GM12878 (cell line): ENCODE measurements around the gene CDCA3. TPM values are rescaled to one million over a fixed set of nuclear protein-coding genes. Genes with fewer than 3 reads are reported as not detected.

Experiments used
- ATAC-seq: fragments of 200-7000 bp; cut with Tn5 transposase; 3 replicates; pipeline ENCODE4 v1.9.1; 2020; ENCODE audit warnings: mild to moderate bottlenecking, moderate library complexity
- BruUV-seq: library from RNA; stranded (reverse); fragments of 400-500 nt; replicated peaks from 2 replicates; lab custom pipeline; 2021; lab: Mats Ljungman, UMichigan
- CTCF ChIA-PET: fragments of 300-600 bp; sonication (Branson Sonifier 250); formaldehyde crosslinking; extraction: SDS; loops from one replicate; lab custom pipeline; 2021; ENCODE audit warnings: inconsistent platforms; lab: Yijun Ruan, JAX
- POLR2A ChIA-PET: fragments of 350-600 bp; formaldehyde crosslinking; extraction: SDS; loops from one replicate; lab custom pipeline; 2021; ENCODE audit warnings: inconsistent platforms; lab: Charles Lee
- RAD21 ChIA-PET: fragments of 300-600 bp; sonication (Branson Sonifier 250); formaldehyde crosslinking; loops from one replicate; lab custom pipeline; 2023; ENCODE audit warnings: antibody characterized with exemption; ENCODE audit not compliant: unreplicated experiment; lab: Charles Lee
- SMC1A ChIA-PET: fragments of 300-600 bp; sonication (Branson Sonifier 250); formaldehyde crosslinking; loops from one replicate; lab custom pipeline; 2023; ENCODE audit not compliant: unreplicated experiment, uncharacterized antibody; lab: Charles Lee
- DNase-seq: peaks from one replicate; pipeline ENCODE4 v3.0.0-alpha.2; 2011; ENCODE audit warnings: low read depth, low spot score
- FAIRE-seq: peaks from 3 replicates; lab custom pipeline; 2011; peaks lifted over from hg19 to GRCh38; lab: Jason Lieb, UNC
- H2AFZ ChIP-seq: 2 replicates; pipeline ENCODE4 v1.6.0; 2011; ENCODE audit warnings: low read depth, low read length, control low read depth; ENCODE audit not compliant: control insufficient read depth
- H3K27ac ChIP-seq: 2 replicates; pipeline ENCODE4 v1.5.1; 2011; ENCODE audit warnings: control low read depth; ENCODE audit not compliant: control insufficient read depth, insufficient read depth
- H3K27me3 ChIP-seq, 2 experiments: replicated peaks in 1 of 2; 2 replicates each; pipeline versions ENCODE4 v1.6.0 to v1.6.1; 2011; ENCODE audit warnings: low read length in 1 of 2; ENCODE audit not compliant: control insufficient read depth in 2 of 2, insufficient read depth in 2 of 2
- H3K36me3 ChIP-seq, 2 experiments: 2 replicates each; pipeline ENCODE4 v1.5.1; 2011; ENCODE audit warnings: low read length in 1 of 2; ENCODE audit not compliant: control insufficient read depth in 2 of 2, insufficient read depth in 2 of 2
- H3K4me1 ChIP-seq: 2 replicates; pipeline ENCODE4 v1.6.1; 2011; ENCODE audit warnings: mild to moderate bottlenecking, low read length, moderate library complexity, mixed read lengths; ENCODE audit not compliant: control insufficient read depth, insufficient read depth
- H3K4me2 ChIP-seq: 2 replicates; pipeline ENCODE4 v1.6.0; 2011; ENCODE audit warnings: control low read depth; ENCODE audit not compliant: control insufficient read depth, insufficient read depth
- H3K4me3 ChIP-seq: fragments of 200-600 bp; sonication (generic); 2 replicates; pipeline ENCODE4 v1.5.1; 2016
- H3K79me2 ChIP-seq: 2 replicates; pipeline ENCODE4 v1.6.0; 2011; ENCODE audit warnings: low read length; ENCODE audit not compliant: control insufficient read depth, insufficient read depth
- H3K9ac ChIP-seq: 2 replicates; pipeline ENCODE4 v1.8.0; 2011; ENCODE audit warnings: low read length, control low read depth, mixed read lengths; ENCODE audit not compliant: control insufficient read depth, insufficient read depth
- H3K9me3 ChIP-seq: replicated peaks from 3 replicates; pipeline ENCODE4 v1.5.1; 2011; ENCODE audit warnings: mild to moderate bottlenecking, low read length; ENCODE audit not compliant: control insufficient read depth, insufficient read depth
- H4K20me1 ChIP-seq: 2 replicates; pipeline ENCODE4 v1.6.0; 2011; ENCODE audit not compliant: control insufficient read depth, insufficient read depth
- ASH2L ChIP-seq: fragments of 300-600, 200-600 bp; sonication (generic); IDR thresholded peaks from 2 replicates; pipeline ENCODE4 v1.6.1; 2017; ENCODE audit warnings: low read depth, mild to moderate bottlenecking, borderline replicate concordance
- BHLHE40 ChIP-seq, 2 experiments: fragments of 450-650 bp in 1 of 2; IDR thresholded peaks; 2 replicates each; pipeline ENCODE4 v1.6.1; 2011 to 2017; ENCODE audit warnings: low read depth in 2 of 2, borderline replicate concordance in 1 of 2, improper control_type of control experiment in 1 of 2, low read length in 1 of 2, mild to moderate bottlenecking in 1 of 2
- CBX3 ChIP-seq: fragments of 200-600 bp; sonication (generic); IDR thresholded peaks from 2 replicates; pipeline ENCODE4 v1.6.1; 2016; ENCODE audit warnings: low read depth, borderline replicate concordance
- IKZF2 ChIP-seq, 2 experiments: fragments of 450-650 bp; IDR thresholded peaks; 2 replicates each; pipeline ENCODE4 v1.6.1; 2017; ENCODE audit warnings: mild to moderate bottlenecking in 2 of 2, moderate library complexity in 2 of 2
- NFIC ChIP-seq: IDR thresholded peaks from 2 replicates; pipeline ENCODE4 v1.6.1; 2012; ENCODE audit warnings: low read depth, mild to moderate bottlenecking, inconsistent platforms, low read length, moderate library complexity
- NFYB ChIP-seq: IDR thresholded peaks from 2 replicates; pipeline ENCODE4 v1.6.1; 2011; ENCODE audit warnings: low read depth, mild to moderate bottlenecking, low read length, improper control_type of control experiment, moderate library complexity; ENCODE audit not compliant: insufficient read depth
- NKRF ChIP-seq: fragments of 450-650 bp; conservative IDR thresholded peaks from 2 replicates; pipeline ENCODE4 v1.6.1; 2017; ENCODE audit warnings: mild to moderate bottlenecking, moderate library complexity
- RFX5 ChIP-seq: IDR thresholded peaks from 2 replicates; pipeline ENCODE4 v1.6.1; 2011; ENCODE audit warnings: low read depth, low read length, improper control_type of control experiment
- SUPT20H ChIP-seq: IDR thresholded peaks from 2 replicates; pipeline ENCODE4 v1.6.1; 2011; ENCODE audit warnings: low read depth, mild to moderate bottlenecking, low read length, moderate library complexity, borderline replicate concordance; ENCODE audit not compliant: control insufficient read depth
- ZBTB11 ChIP-seq: fragments of 450-650 bp; formaldehyde crosslinking; IDR thresholded peaks from 2 replicates; pipeline ENCODE4 v1.5.0; 2022; ENCODE audit warnings: mild to moderate bottlenecking, missing genetic modification characterization
- WGBS: methylation state at CpG from one replicate; pipeline ENCODE4 v1.1.6; 2016; ENCODE audit warnings: low lambda C conversion rate; ENCODE audit not compliant: insufficient replicate concordance, insufficient coverage; ENCODE audit errors: missing lambda C conversion rate; 5-methylcytosine and 5-hydroxymethylcytosine counted together
- in situ Hi-C: fragments of 300-500 bp; cut with MboI; formaldehyde crosslinking; loops from 9 replicates; pipeline ENCODE4 v1.14.3; 2018; ENCODE audit warnings: mixed read lengths
- intact Hi-C: fragments of 100-400 bp; cut with micrococcal nuclease; formaldehyde crosslinking; loops from one replicate; pipeline ENCODE4 v1.14.2; 2022; ENCODE audit not compliant: unreplicated experiment
- polyA plus RNA-seq, 11 experiments: library from polyadenylated mRNA; depleted of rRNA in 4 of 11; unstranded in 6 of 11; stranded (reverse) in 5 of 11; fragments of >200 nt; fragmentation: Nextera tagmentation in 4 of 11; fragmentation: Illumina TruSeq in 1 of 11; extraction: Ambion mirVana in 4 of 11; extraction: Trizol in 1 of 11; gene quantifications; 1 replicate in 1 of 11; 2 replicates in 10 of 11; pipeline versions ENCODE4 v1.2.1 to v1.2.3, GENCODE V29; 2011 to 2016; ENCODE audit warnings: inconsistent platforms in 2 of 11, missing spikeins in 2 of 11, low read depth in 1 of 11
- total RNA-seq, 4 experiments: library from RNA; depleted of rRNA in 3 of 4; stranded (reverse); fragments of >200 nt in 3 of 4; fragmentation: Illumina TruSeq in 1 of 4; extraction: Trizol in 1 of 4; gene quantifications; 2 replicates each; pipeline versions ENCODE4 v1.2.1 to v1.2.3, GENCODE V29; 2013 to 2021
- TF ChIP-seq, protein P1 (sequence below): fragments of 450-650 bp; IDR thresholded peaks from 2 replicates; pipeline ENCODE4 v1.6.1; 2017; ENCODE audit warnings: mild to moderate bottlenecking, low read depth, inconsistent platforms; ENCODE audit not compliant: poor library complexity, severe bottlenecking
- TF ChIP-seq, protein P2 (sequence below): IDR thresholded peaks from 2 replicates; pipeline ENCODE4 v1.6.1; 2012; ENCODE audit warnings: mild to moderate bottlenecking, low read depth, low read length

Gene CDCA3
- total and polyA plus RNA-seq, 10 of the 15 experiments (the other 5 are each of a cell fraction or from before 2014, with no cell fraction given): 34.5 to 148 (median 97.4) TPM

- Histone ChIP-seq H3K79me2 (no peaks in the 10 kb centered on the region), H3K36me3 (no peaks in the 10 kb centered on the region), H4K20me1 (no peaks in the 10 kb centered on the region), H3K27ac (no peak overlapping the region), H3K4me2 (no peak overlapping the region), H3K27me3 (peaks cover 2 to 4% of the 10 kb centered on the region in 2 experiments; a peak in 3 of 4 replicates), H3K4me3 (no peak overlapping the region), H3K9me3 (no peaks in the 10 kb centered on the region), H3K4me1 (peaks cover 4% of the 10 kb centered on the region; the same call in 1 of the 2 replicates), H3K9ac (no peak overlapping the region), H2AFZ (no peak overlapping the region)
- no peak for DNase-seq
- CTCF ChIA-PET: interaction anchor here (0.8 kb wide), 1 partner anchor 8 kb away, joined by 3 read pairs; no protein-coding TSS in a partner anchor
- POLR2A ChIA-PET: interaction anchor here (0.6 to 0.9 kb wide), 2 partner anchors 19 to 36 kb away, joined by 3 to 4 read pairs; no protein-coding TSS in a partner anchor
- in situ Hi-C loops (no loop called here), intact Hi-C loops (no loop called here)
- FAIRE-seq: no peak
- BruUV-seq: no TSS peak
- WGBS: 2% methylated on average over 3 of the region's 3 CpGs
- ATAC-seq: no peak
- SMC1A ChIA-PET: no interaction called here
- RAD21 ChIA-PET: interaction anchor here (0.8 kb wide), 1 partner anchor 63 kb away, joined by 3 read pairs; the partner anchor contains the start of gene MLF2
- TF ChIP-seq, protein P1, sequence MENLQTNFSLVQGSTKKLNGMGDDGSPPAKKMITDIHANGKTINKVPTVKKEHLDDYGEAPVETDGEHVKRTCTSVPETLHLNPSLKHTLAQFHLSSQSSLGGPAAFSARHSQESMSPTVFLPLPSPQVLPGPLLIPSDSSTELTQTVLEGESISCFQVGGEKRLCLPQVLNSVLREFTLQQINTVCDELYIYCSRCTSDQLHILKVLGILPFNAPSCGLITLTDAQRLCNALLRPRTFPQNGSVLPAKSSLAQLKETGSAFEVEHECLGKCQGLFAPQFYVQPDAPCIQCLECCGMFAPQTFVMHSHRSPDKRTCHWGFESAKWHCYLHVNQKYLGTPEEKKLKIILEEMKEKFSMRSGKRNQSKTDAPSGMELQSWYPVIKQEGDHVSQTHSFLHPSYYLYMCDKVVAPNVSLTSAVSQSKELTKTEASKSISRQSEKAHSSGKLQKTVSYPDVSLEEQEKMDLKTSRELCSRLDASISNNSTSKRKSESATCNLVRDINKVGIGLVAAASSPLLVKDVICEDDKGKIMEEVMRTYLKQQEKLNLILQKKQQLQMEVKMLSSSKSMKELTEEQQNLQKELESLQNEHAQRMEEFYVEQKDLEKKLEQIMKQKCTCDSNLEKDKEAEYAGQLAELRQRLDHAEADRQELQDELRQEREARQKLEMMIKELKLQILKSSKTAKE: no peak
- TF ChIP-seq, protein P2, sequence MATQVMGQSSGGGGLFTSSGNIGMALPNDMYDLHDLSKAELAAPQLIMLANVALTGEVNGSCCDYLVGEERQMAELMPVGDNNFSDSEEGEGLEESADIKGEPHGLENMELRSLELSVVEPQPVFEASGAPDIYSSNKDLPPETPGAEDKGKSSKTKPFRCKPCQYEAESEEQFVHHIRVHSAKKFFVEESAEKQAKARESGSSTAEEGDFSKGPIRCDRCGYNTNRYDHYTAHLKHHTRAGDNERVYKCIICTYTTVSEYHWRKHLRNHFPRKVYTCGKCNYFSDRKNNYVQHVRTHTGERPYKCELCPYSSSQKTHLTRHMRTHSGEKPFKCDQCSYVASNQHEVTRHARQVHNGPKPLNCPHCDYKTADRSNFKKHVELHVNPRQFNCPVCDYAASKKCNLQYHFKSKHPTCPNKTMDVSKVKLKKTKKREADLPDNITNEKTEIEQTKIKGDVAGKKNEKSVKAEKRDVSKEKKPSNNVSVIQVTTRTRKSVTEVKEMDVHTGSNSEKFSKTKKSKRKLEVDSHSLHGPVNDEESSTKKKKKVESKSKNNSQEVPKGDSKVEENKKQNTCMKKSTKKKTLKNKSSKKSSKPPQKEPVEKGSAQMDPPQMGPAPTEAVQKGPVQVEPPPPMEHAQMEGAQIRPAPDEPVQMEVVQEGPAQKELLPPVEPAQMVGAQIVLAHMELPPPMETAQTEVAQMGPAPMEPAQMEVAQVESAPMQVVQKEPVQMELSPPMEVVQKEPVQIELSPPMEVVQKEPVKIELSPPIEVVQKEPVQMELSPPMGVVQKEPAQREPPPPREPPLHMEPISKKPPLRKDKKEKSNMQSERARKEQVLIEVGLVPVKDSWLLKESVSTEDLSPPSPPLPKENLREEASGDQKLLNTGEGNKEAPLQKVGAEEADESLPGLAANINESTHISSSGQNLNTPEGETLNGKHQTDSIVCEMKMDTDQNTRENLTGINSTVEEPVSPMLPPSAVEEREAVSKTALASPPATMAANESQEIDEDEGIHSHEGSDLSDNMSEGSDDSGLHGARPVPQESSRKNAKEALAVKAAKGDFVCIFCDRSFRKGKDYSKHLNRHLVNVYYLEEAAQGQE: no peak
- TF ChIP-seq RFX5 (no peak), IKZF2 (IDR thresholded peaks at IDR 0.05) (no peak), ZBTB11 (CRISPR knock-in tag) (no peak), CBX3 (no peak), NKRF (no peak), NFYB (no peak), ASH2L (no peak), BHLHE40 (IDR thresholded peaks at IDR 0.05; ENCODE audit: borderline replicate concordance in 1 of 2, low read depth in 2 of 2, low read length in 1 of 2) (no peak), SUPT20H (no peak), NFIC (no peak)
These were observed 34.5 kb downstream of the CDCA3 start for GRCh38 chr12:6816598-6816997.
